OCI-LY1 (cell line): ENCODE measurements around the gene FBRS.

Source experiments
- EZH2 ChIP-seq: fragments of 200-600 bp; sonication (generic), shearing (Covaris generic); IDR thresholded peaks from 2 replicates; pipeline ENCODE4 v1.8.0; 2017; ENCODE audit warnings: borderline replicate concordance, mixed run types, mild to moderate bottlenecking, antibody characterized with exemption, low read length, moderate library complexity, mixed read lengths
- TF ChIP-seq, protein P1 (sequence below): fragments of 200-600 bp; sonication (generic), shearing (Covaris generic); IDR thresholded peaks from 2 replicates; pipeline ENCODE4 v1.5.1; 2017; ENCODE audit warnings: mild to moderate bottlenecking, antibody characterized with exemption, low read length, moderate library complexity, mixed read lengths

DNA sequence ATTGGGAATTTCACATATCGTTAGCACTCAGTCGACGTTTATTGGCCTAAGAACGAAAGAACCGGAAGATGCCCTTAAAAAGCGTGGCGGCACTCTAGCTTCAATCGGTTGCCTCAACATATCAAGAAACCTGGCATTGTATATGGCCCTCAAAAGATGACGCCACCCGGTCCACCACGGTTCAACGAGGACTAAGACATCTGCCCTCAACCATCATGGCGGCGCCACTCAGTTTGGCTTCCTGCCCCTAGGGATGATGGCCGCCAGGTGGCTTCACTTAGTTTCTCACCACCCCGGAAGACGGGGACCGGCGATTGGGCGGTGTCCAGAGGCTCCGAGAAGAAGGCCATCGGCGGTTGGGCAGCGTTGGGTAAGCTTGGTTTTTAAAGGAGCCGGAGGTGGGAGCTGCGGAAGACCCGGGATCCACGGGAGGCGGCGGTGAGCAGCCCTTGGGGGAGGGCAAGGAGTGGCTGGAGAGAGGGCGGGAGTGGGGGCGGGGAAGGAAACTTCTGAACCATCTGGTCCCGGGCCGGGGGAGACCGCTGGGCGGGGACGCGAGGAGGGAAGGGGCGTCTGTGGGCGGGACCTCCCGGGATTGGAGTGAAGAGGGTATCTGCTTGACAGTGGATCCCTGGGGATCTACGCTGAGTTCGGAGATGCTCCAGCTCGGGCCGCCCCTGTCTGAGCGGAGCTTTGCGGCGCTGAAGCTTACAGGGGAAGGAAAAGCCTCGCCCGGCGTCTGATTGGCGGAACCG, 7.7 kb upstream of the FBRS start, which contains the start of gene PRR14:
- TF ChIP-seq, protein P1, sequence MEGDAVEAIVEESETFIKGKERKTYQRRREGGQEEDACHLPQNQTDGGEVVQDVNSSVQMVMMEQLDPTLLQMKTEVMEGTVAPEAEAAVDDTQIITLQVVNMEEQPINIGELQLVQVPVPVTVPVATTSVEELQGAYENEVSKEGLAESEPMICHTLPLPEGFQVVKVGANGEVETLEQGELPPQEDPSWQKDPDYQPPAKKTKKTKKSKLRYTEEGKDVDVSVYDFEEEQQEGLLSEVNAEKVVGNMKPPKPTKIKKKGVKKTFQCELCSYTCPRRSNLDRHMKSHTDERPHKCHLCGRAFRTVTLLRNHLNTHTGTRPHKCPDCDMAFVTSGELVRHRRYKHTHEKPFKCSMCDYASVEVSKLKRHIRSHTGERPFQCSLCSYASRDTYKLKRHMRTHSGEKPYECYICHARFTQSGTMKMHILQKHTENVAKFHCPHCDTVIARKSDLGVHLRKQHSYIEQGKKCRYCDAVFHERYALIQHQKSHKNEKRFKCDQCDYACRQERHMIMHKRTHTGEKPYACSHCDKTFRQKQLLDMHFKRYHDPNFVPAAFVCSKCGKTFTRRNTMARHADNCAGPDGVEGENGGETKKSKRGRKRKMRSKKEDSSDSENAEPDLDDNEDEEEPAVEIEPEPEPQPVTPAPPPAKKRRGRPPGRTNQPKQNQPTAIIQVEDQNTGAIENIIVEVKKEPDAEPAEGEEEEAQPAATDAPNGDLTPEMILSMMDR = no peak
- no peak for TF ChIP-seq EZH2
